Subcutaneous abdominal adipose tissue (tissue), 5 donors: ENCODE results near the gene PLEKHG4.

ENCODE experiments used
- H3K27ac ChIP-seq: one replicate; pipeline ENCODE4 v1.7.0; 2013; ENCODE audit warnings: low read depth, mild to moderate bottlenecking, inconsistent platforms, low read length, moderate library complexity
- H3K27me3 ChIP-seq, 5 donors: one replicate each; pipeline ENCODE4 v1.7.0; 2013; ENCODE audit warnings: low read length in 5 of 5, inconsistent platforms in 1 of 5; ENCODE audit not compliant: control insufficient read depth in 5 of 5, insufficient read depth in 4 of 5
- H3K36me3 ChIP-seq, 5 donors: one replicate each; pipeline ENCODE4 v1.7.0; 2013; ENCODE audit warnings: low read length in 5 of 5; ENCODE audit not compliant: control insufficient read depth in 5 of 5, insufficient read depth in 5 of 5
- H3K4me1 ChIP-seq, 5 donors: one replicate each; pipeline ENCODE4 v1.7.0; 2013; ENCODE audit warnings: low read length in 5 of 5, mild to moderate bottlenecking in 3 of 5, moderate library complexity in 1 of 5; ENCODE audit not compliant: control insufficient read depth in 5 of 5, insufficient read depth in 5 of 5
- H3K4me3 ChIP-seq, 5 donors: one replicate each; pipeline ENCODE4 v1.7.0; 2013; ENCODE audit warnings: low read length in 5 of 5, low read depth in 1 of 5
- H3K9ac ChIP-seq, 5 donors: one replicate each; pipeline ENCODE4 v1.7.0; 2013; ENCODE audit warnings: low read length in 5 of 5, mild to moderate bottlenecking in 4 of 5, moderate library complexity in 3 of 5
- H3K9me3 ChIP-seq, 5 donors: one replicate each; pipeline ENCODE4 v1.7.0; 2013; ENCODE audit warnings: low read length in 5 of 5; ENCODE audit not compliant: control insufficient read depth in 5 of 5
- donor health status: healthy.
- donor health status: healthy.
- donor health status: healthy.
- donor health status: healthy.
- donor health status: healthy.

Gene PLEKHG4

DNA sequence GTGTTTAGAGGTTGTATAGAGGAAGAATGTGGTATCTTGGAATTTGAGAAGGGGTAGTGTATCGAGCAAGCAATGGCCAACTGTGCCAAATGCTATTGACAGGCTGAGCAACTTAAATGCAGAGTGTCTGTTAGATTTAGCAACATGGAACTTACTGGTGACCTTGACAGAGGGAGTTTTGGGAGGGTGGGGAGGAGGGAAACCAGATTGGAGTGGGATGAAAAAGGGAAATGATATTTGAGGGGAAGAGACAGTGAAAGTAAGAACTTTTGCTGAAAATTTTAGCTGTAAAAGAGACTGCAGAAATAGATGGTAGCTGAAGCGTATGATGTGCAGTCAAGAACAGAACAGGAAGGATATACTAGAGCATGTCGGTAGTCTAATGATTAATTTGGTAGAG, 48.4 kb downstream of the PLEKHG4 start:
- H3K27ac ChIP-seq: no peak overlapping the region
- H3K9me3 ChIP-seq: no peaks in the 10 kb centered on the region
- no peak overlapping the region for H3K4me3 ChIP-seq
- no peaks in the 10 kb centered on the region for H3K27me3 ChIP-seq
- no peaks in the 10 kb centered on the region for H3K36me3 ChIP-seq
- H3K9ac ChIP-seq: no peak overlapping the region
- H3K4me1 ChIP-seq: peaks cover 3 to 18% (median 13%) of the 10 kb centered on the region in 5 donors

DNA sequence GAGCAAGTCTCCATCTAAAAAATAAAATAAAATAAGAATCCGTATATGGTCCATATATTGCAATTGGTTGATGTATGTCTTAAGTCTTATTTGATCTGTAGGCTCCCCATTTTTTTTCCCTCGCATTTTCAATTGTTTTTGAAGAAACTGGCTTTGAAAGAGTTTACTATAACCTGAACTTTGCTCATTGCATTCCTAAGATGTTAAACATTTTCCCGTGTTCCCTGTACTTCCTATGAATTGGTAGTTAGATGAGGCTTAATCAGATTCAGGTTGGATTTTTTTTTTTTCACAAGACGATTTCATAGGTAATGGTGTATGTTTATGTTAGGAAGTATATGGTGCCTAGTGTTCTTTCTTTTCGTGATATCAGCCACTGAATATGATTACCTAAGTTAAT, 50.6 kb downstream of the PLEKHG4 start:
- peaks cover 3 to 13% (median 11%) of the 10 kb centered on the region in 5 donors for H3K4me1 ChIP-seq
- H3K4me3 ChIP-seq: no peak overlapping the region
- H3K9ac ChIP-seq: no peak overlapping the region
- no peaks in the 10 kb centered on the region for H3K9me3 ChIP-seq
- H3K27me3 ChIP-seq: no peaks in the 10 kb centered on the region
- H3K27ac ChIP-seq: no peak overlapping the region
- no peaks in the 10 kb centered on the region for H3K36me3 ChIP-seq

DNA sequence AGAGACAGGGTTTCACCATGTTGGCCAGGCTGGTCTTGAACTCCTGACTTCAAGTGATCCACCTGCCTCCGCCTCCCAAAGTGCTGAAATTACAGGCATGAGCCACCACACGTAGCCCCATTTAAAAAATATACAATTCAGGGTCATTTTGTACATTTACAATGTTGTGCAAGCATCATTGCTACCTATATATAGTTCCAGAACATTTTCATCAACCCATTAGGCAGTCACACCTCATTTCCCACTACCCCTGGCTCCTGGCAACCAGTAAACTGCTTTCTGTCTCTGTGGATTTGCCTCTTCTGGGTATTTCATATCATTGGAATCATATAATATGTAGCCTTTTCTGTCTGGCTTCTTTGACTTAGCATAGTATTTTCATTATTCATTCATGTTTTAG, 54.0 kb downstream of the PLEKHG4 start:
- H3K27ac ChIP-seq: no peak overlapping the region
- H3K9me3 ChIP-seq: no peaks in the 10 kb centered on the region
- H3K4me1 ChIP-seq: no peaks in the 10 kb centered on the region
- no peak overlapping the region for H3K9ac ChIP-seq
- no peak overlapping the region for H3K4me3 ChIP-seq
- no peaks in the 10 kb centered on the region for H3K27me3 ChIP-seq
- no peaks in the 10 kb centered on the region for H3K36me3 ChIP-seq

DNA sequence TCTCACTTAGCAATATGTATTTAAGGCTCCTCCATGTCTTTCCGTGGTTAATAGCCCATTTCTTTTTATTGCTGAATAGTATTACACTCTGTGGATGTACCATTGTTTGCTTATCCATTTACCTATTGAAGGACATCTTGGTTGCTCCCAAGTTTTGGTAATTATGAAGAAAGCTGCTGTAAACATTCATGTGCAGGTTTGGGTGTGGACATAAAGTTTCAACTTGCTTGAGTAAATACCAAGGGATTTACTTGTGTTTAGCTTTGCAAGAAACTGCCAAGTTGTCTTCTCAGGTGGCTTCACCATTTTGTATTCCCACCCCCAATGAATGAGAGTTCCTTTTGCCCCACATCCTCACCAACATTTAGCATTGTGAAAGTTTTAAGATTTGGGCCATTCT, 56.8 kb downstream of the PLEKHG4 start:
- Histone ChIP-seq H3K4me1 (no peaks in the 10 kb centered on the region), H3K36me3 (no peaks in the 10 kb centered on the region)

DNA sequence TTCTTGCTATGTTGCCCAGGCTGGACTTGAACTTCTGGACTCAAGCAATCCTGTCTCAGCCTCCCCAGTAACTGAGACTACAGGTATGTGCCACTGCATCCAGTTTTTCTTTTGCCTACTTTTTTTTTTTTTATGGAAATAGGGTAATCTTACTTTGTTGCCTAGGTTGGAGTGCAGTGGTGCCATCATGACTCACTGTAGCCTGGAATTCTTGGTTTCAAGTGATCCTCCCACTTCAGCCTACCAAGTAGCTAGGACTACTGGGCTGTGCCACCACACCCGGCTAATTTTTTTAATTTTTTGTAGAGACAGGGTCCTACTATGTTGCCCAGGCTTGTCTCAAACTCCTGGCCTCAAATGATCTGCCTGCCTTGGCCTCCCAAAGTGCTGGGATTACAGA, 57.3 kb downstream of the PLEKHG4 start:
- Histone ChIP-seq H3K9ac (no peak overlapping the region), H3K4me1 (no peaks in the 10 kb centered on the region), H3K27me3 (no peaks in the 10 kb centered on the region), H3K4me3 (no peak overlapping the region), H3K9me3 (no peaks in the 10 kb centered on the region), H3K36me3 (no peaks in the 10 kb centered on the region), H3K27ac (no peak overlapping the region)

More for the DNA sequence above, 56.8 kb downstream of the PLEKHG4 start:
- Histone ChIP-seq H3K9me3 (no peaks in the 10 kb centered on the region), H3K9ac (no peak overlapping the region), H3K27ac (no peak overlapping the region), H3K27me3 (no peaks in the 10 kb centered on the region), H3K4me3 (no peak overlapping the region)
